GM23338 (cell line): ENCODE measurements around the gene SLCO3A1.

Experiments used
- CTCF ChIP-seq, 2 experiments: fragments of 200-600 bp in 1 of 2; sonication (generic) in 1 of 2; conservative IDR thresholded peaks; 2 replicates each; pipeline versions ENCODE4 v1.5.1 to v1.6.1; 2016 to 2017; ENCODE audit warnings: antibody characterized with exemption in 2 of 2, low read depth in 2 of 2, mild to moderate bottlenecking in 2 of 2, moderate library complexity in 1 of 2
- ETS1 ChIP-seq: IDR thresholded peaks from 2 replicates; pipeline ENCODE4 v1.6.1; 2016; ENCODE audit warnings: antibody characterized with exemption
- EZH2 ChIP-seq: fragments of 200-600 bp; sonication (generic); IDR thresholded peaks from one replicate; pipeline ENCODE4 v1.8.0; 2017; ENCODE audit warnings: antibody characterized with exemption, mild to moderate bottlenecking, low read depth; ENCODE audit not compliant: unreplicated experiment
- EZH2phosphoT487 ChIP-seq: fragments of 200-600 bp; sonication (generic); IDR thresholded peaks from one replicate; pipeline ENCODE4 v1.8.1; 2018; ENCODE audit warnings: antibody characterized with exemption; ENCODE audit not compliant: unreplicated experiment
- NANOG ChIP-seq: IDR thresholded peaks from 2 replicates; pipeline ENCODE4 v1.6.1; 2016; ENCODE audit warnings: antibody characterized with exemption, borderline replicate concordance
- POLR2AphosphoS5 ChIP-seq: IDR thresholded peaks from 2 replicates; pipeline ENCODE4 v1.6.1; 2016; ENCODE audit warnings: antibody characterized with exemption, low read depth
- REST ChIP-seq: IDR thresholded peaks from one replicate; pipeline ENCODE4 v1.6.1; 2018; ENCODE audit warnings: antibody characterized with exemption; ENCODE audit not compliant: unreplicated experiment
- ZNF114 ChIP-seq: fragments of 250-450 bp; sonication (Bioruptor Pico); IDR thresholded peaks from 2 replicates; pipeline ENCODE4 v1.5.0; 2020; ENCODE audit warnings: mild to moderate bottlenecking, moderate library complexity
- ZNF462 ChIP-seq: fragments of 250-450 bp; sonication (Bioruptor Pico); IDR thresholded peaks from 2 replicates; pipeline ENCODE4 v1.5.0; 2020; ENCODE audit warnings: mild to moderate bottlenecking, moderate library complexity

- no peak for TF ChIP-seq EZH2
- TF ChIP-seq NANOG, result no peak
- no peak for TF ChIP-seq CTCF (conservative IDR thresholded peaks at IDR 0.05; ENCODE audit: low read depth in 2 of 2)
- TF ChIP-seq POLR2AphosphoS5, result no peak
- TF ChIP-seq ETS1, result no peak
- no peak for TF ChIP-seq EZH2phosphoT487
- no peak for TF ChIP-seq ZNF462 (CRISPR knock-in tag)
- no peak for TF ChIP-seq REST
- no peak for TF ChIP-seq ZNF114 (CRISPR knock-in tag)
Observed at GRCh38 chr15:92122259-92122658, 268.8 kb downstream of the SLCO3A1 start.
